ENCODE data around the gene CAPN1. TPM values are rescaled to one million over a fixed set of nuclear protein-coding genes. Genes with fewer than 3 reads are reported as not detected.
"Not testable (repeated sequence)": the region's sequence is repeated elsewhere in the genome, so short reads cannot be mapped to it uniquely, and the experiment has no call there.

CAPN1 gene
- total and polyA plus RNA-seq, 2 experiments from 2014 or later, result 131 to 156 TPM

- Histone ChIP-seq H3K4me3 (no peak overlapping the region), H3K27ac (no peak overlapping the region), H3K9me3 (ENCODE audit: low read depth) (no peaks in the 10 kb centered on the region), H3K27me3 (no peaks in the 10 kb centered on the region), H3K4me1 (ENCODE audit: low read depth) (peaks cover 5% of the 10 kb centered on the region), H3K36me3 (no peaks in the 10 kb centered on the region)
- TF ChIP-seq CTCF (IDR thresholded peaks at IDR 0.05; ENCODE audit: low read depth, low read length), result no peak
- DNase-seq (ENCODE audit: low read depth in 1 of 2, low spot score in 1 of 2), result no peak
These were observed 9.1 kb upstream of the CAPN1 start for GRCh38 chr11:65172600-65172999.

DNA sequence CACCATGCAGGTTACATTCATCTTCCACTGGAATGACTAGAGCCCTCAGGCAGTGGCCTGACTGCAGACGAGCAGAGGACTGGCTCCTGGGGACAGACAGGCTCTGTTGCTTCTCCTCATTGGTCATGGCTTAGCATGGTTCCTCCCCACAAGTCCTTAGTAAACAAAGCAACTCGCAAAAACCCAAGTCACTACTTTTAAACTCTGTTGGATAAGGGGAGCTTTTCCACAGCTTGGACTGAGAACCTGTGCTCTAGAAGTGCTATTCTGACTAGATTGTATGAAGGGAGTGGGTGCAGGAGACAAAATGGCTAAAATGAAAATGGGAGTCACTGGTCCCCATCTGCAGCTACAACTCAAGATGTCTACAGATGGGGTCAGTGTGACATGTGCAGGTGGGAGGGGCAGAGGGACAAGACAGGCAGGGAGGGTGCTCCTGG is 7.1 kb upstream of the CAPN1 start:
- not testable (repeated sequence) for H3K27me3 ChIP-seq; H3K4me3 ChIP-seq; H3K9me3 ChIP-seq (ENCODE audit: low read depth); H3K4me1 ChIP-seq (ENCODE audit: low read depth); H3K36me3 ChIP-seq; DNase-seq (ENCODE audit: low read depth in 1 of 2, low spot score in 1 of 2)
- H3K27ac ChIP-seq, result peak overlapping the region; percentile 26

DNA sequence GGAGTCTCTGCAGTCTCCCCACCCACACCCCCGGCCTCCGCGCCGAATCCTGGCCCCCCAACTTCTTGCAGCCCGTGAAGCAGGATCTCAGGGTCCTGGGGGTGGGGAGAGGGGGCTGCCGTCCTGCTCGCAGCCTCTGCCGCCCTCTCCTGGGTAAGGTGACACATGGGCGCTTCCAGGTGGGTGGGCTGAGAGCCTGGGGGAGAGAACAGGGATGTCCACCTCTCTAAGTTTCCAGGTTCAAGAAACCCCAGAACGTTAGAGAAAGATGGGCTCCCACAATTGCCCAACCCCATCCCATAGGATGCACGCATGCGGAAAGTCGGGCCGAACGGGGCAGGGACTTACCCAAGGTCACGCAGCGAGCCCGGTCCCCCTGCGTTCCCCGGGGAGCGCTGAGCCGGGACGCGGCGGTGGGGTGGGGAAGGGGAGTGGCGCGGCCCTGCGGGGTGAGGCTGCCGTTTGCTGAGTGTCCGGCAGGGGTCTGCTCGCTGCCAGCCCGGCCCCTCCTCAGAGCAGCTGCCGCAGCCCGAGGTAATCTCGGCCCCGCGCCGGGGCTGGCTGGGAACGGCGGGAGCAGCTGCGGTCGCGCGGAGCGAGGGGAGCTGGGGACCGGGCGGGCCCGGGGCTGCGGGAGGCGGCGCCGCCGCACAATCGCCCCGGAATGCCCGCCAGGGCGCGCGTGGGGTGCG is 705 bp upstream of the CAPN1 start:
- Histone ChIP-seq H3K4me1 (ENCODE audit: low read depth) (peaks cover 12% of the 10 kb centered on the region), H3K27me3 (no peaks in the 10 kb centered on the region), H3K36me3 (no peaks in the 10 kb centered on the region), H3K4me3 (peak overlapping the region; percentile 74), H3K9me3 (ENCODE audit: low read depth) (no peaks in the 10 kb centered on the region), H3K27ac (peak overlapping the region; percentile 87)
- TF ChIP-seq CTCF (IDR thresholded peaks at IDR 0.05; ENCODE audit: low read depth, low read length), result peak; percentile 38
- DNase-seq (ENCODE audit: low read depth in 1 of 2, low spot score in 1 of 2), result peak; percentile 72 to 90

DNA sequence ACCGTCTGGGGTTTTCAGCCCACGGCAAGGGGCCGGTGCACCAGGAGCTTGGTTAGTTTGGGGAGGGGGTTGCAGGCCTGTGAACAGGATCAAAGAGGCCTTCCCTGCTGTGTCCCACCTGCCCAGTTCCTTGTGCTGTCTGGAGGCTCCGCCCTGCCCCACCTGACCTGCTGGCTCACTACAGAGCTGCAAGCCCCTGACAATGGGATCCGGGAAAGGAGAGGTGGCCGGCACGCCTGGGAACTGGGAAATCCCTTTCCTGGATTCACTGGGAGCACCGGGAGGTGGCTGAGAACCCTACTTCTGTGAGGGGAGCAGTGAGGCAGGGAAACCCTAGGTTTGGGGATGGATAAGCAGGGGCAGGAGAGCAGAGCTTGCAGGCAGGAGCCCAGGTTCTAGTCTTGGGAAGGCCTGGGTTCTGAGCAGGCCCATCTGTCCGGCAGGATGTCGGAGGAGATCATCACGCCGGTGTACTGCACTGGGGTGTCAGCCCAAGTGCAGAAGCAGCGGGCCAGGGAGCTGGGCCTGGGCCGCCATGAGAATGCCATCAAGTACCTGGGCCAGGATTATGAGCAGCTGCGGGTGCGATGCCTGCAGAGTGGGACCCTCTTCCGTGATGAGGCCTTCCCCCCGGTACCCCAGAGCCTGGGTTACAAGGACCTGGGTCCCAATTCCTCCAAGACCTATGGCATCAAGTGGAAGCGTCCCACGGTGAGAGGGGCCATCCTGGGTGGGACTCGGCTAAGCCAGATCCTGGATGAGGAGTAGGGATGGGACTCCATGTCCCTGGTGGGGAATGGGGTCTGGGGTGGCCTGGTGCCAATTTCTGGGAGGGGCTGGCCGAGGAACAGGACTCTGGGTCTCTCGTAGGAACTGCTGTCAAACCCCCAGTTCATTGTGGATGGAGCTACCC is 786 bp downstream of the CAPN1 start:
- H3K4me1 ChIP-seq (ENCODE audit: low read depth), result peaks cover 12% of the 10 kb centered on the region
- H3K27ac ChIP-seq, result peak overlapping the region; percentile 87
- peak; percentile 23 to 50 for DNase-seq (ENCODE audit: low read depth in 1 of 2, low spot score in 1 of 2)
- H3K36me3 ChIP-seq, result peaks cover 4% of the 10 kb centered on the region
- peak overlapping the region; percentile 74 for H3K4me3 ChIP-seq
- H3K27me3 ChIP-seq, result no peaks in the 10 kb centered on the region
- no peaks in the 10 kb centered on the region for H3K9me3 ChIP-seq (ENCODE audit: low read depth)
- no peak for TF ChIP-seq CTCF (IDR thresholded peaks at IDR 0.05; ENCODE audit: low read depth, low read length)

DNA sequence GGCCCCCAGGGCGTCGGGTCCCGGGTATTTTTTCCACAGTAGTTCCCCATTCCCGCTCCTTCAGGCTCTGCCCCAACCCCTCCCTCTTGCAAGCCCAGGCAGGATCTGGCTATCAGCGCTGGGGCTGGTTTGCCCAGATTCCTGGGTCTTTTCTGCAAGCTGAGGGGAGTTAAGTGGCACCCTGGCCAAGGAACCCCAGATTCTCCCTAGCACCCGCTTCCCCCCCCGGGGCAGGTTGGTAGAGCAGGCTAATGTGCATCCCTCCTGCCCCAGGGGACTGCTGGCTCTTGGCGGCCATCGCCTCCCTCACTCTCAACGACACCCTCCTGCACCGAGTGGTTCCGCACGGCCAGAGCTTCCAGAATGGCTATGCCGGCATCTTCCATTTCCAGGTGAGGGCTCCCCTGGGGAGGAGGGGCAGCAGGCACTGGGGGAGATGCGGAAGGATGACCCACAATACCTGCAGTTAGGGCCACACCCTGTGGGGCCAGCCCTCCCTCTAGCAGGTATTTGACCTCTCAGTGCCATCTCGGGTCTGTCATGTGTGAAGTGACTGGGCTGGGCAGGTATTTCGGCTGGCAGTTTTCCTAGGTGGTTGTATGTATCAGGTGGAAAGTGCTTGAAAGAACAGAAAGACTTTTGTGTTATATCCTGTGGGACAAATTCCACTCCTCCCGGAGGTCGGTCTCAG is 1.6 kb downstream of the CAPN1 start:
- DNase-seq (ENCODE audit: low read depth in 1 of 2, low spot score in 1 of 2), result no peak

More for the DNA sequence above, 1.6 kb downstream of the CAPN1 start:
- Histone ChIP-seq H3K27ac (no peak overlapping the region), H3K27me3 (no peaks in the 10 kb centered on the region), H3K9me3 (ENCODE audit: low read depth) (no peaks in the 10 kb centered on the region), H3K4me3 (no peak overlapping the region), H3K4me1 (ENCODE audit: low read depth) (peaks cover 12% of the 10 kb centered on the region), H3K36me3 (peaks cover 7% of the 10 kb centered on the region)
- no peak for TF ChIP-seq CTCF (IDR thresholded peaks at IDR 0.05; ENCODE audit: low read depth, low read length)
